Pancreas (tissue), 10 donors: ENCODE data around the gene ESD. TPM values are rescaled to one million over a fixed set of nuclear protein-coding genes. Genes with fewer than 3 reads are reported as not detected.

Source experiments
- ATAC-seq, 4 donors: fragments of 200-7000 bp; cut with Tn5 transposase; one replicate each; pipeline versions ENCODE4 v1.8.0 to v1.9.1; 2020; ENCODE audit warnings: mild to moderate bottlenecking in 4 of 4, moderate library complexity in 4 of 4
- DNase-seq, 6 donors: peaks; one replicate each; pipeline ENCODE4 v3.0.0-alpha.2; 2020
- FAIRE-seq: peaks from 2 replicates; lab custom pipeline; 2012; peaks lifted over from hg19 to GRCh38; lab: Jason Lieb, UNC
- H3K27ac ChIP-seq, 4 donors: fragments of 200-600 bp; sonication (generic); 1 replicate in 3 of 4; 2 replicates in 1 of 4; pipeline versions ENCODE4 v1.5.0 to v1.8.0; 2020
- H3K27me3 ChIP-seq, 4 donors: fragments of 200-600 bp; one replicate each; pipeline ENCODE4 v1.8.0; 2021
- H3K36me3 ChIP-seq, 3 donors: fragments of 200-600 bp; sonication (generic) in 1 of 3; one replicate each; pipeline versions ENCODE4 v1.5.0 to v1.8.0; 2020 to 2021
- H3K4me1 ChIP-seq, 3 donors: fragments of 200-600 bp; one replicate each; pipeline ENCODE4 v1.8.0; 2021
- H3K4me3 ChIP-seq, 4 donors: fragments of 200-600 bp; sonication (generic) in 2 of 4; one replicate each; pipeline versions ENCODE4 v1.5.0 to v1.8.0; 2020 to 2021
- H3K9me3 ChIP-seq, 4 donors: fragments of 200-600 bp; one replicate each; pipeline ENCODE4 v1.8.0; 2021
- CTCF ChIP-seq, 4 donors: fragments of 200-600 bp; sonication (generic) in 3 of 4; IDR thresholded peaks; one replicate each; pipeline versions ENCODE4 v1.5.0 to v1.8.0; 2021; ENCODE audit warnings: antibody characterized with exemption in 4 of 4
- WGBS, 2 donors: extraction: QIAGEN DNeasy Blood & Tissue Kit; methylation state at CpG; one replicate each; pipeline ENCODE4 v1.1.7; 2013; 5-methylcytosine and 5-hydroxymethylcytosine counted together
- intact Hi-C, 3 donors: fragments of 100-400 bp; cut with DNase I; formaldehyde crosslinking; loops; one replicate each; pipeline versions ENCODE4 v1.11.1 to v1.14.2; 2022
- polyA plus RNA-seq, 2 donors: library from polyadenylated mRNA; stranded (reverse); fragments of 200-250 nt; gene quantifications; one replicate each; pipeline ENCODE4 v1.2.3, GENCODE V29; 2013
- total RNA-seq, 6 donors: library from RNA; stranded (reverse); fragmentation: NEBNext Ultra II Directional in 4 of 6; extraction: Animal tissue kit (Norgen Biotek cat#: 25700) in 4 of 6; gene quantifications; one replicate each; pipeline versions ENCODE4 v1.2.1 to v1.2.4, GENCODE V29; 2021 to 2023
- donor health status: healthy with polysubstance abuse.
- donor health status: DM: no; HTN: no; CAD: no; lungs with moderate emphysema.
- donor health status: DM: no; HTN: no; CAD: no.
- donor health status: control.
- donor health status: control.
- donor health status: Bipolar disorder and iron deficiency.
- donor health status: DM: yes; HTN: yes; CAD: no.
- donor health status: DM: no; HTN: no; CAD: no.
- donor health status: DM: no; HTN: no; CAD: no.
- donor health status: DM: yes; HTN: yes; CAD: no.

ESD gene
- total and polyA plus RNA-seq, 8 donors: 19.2 to 58.9 (median 31.0) TPM

- DNase-seq (no peak), FAIRE-seq (no peak), ATAC-seq (no peak)
- no peaks in the 10 kb centered on the region for H3K27me3 ChIP-seq
- no peaks in the 10 kb centered on the region for H3K4me1 ChIP-seq
- H3K4me3 ChIP-seq: no peak overlapping the region
- no peaks in the 10 kb centered on the region for H3K9me3 ChIP-seq
- WGBS, 2 donors: 90 to 93% methylated on average over 4 of the region's 4 CpGs
- no peak for TF ChIP-seq CTCF (IDR thresholded peaks at IDR 0.05)
- H3K27ac ChIP-seq: no peak overlapping the region
- intact Hi-C loops: no loop called here
- no peaks in the 10 kb centered on the region for H3K36me3 ChIP-seq
Observed at GRCh38 chr13:46739447-46740098, 57.4 kb downstream of the ESD start.

DNA sequence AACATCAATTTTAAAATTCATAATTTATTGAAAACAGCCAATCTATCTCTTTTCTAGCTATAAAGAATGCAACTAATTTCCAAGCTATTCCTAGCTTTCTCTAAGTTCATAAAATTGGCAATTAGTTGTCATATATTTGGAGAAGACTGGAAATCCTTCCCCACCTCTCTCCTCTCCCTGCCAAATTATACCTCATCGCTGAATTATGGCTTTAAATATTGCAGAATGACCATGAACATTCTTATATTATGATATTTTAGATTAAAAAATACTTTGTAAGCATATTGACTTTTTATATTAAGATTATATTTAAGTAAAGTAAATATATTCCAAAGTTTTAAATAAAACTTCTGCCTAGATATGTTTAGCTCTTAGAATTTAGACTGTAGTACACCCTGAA is 58.2 kb downstream of the ESD start:
- no peak for TF ChIP-seq CTCF (IDR thresholded peaks at IDR 0.05)
- H3K27ac ChIP-seq: no peak overlapping the region
- no peaks in the 10 kb centered on the region for H3K9me3 ChIP-seq
- no peaks in the 10 kb centered on the region for H3K36me3 ChIP-seq
- no peak overlapping the region for H3K4me3 ChIP-seq
- no peak for ATAC-seq
- no peaks in the 10 kb centered on the region for H3K27me3 ChIP-seq
- no peak for FAIRE-seq
- H3K4me1 ChIP-seq: no peaks in the 10 kb centered on the region
- WGBS, 2 donors: 93 to 94% methylated on average over 1 of the region's 1 CpG
- DNase-seq: no peak
- intact Hi-C loops: no loop called here

- FAIRE-seq: no peak
- 87 to 94% methylated on average over 2 of the region's 2 CpGs for WGBS, 2 donors
Observed at GRCh38 chr13:46738055-46738454, 58.9 kb downstream of the ESD start.

DNA sequence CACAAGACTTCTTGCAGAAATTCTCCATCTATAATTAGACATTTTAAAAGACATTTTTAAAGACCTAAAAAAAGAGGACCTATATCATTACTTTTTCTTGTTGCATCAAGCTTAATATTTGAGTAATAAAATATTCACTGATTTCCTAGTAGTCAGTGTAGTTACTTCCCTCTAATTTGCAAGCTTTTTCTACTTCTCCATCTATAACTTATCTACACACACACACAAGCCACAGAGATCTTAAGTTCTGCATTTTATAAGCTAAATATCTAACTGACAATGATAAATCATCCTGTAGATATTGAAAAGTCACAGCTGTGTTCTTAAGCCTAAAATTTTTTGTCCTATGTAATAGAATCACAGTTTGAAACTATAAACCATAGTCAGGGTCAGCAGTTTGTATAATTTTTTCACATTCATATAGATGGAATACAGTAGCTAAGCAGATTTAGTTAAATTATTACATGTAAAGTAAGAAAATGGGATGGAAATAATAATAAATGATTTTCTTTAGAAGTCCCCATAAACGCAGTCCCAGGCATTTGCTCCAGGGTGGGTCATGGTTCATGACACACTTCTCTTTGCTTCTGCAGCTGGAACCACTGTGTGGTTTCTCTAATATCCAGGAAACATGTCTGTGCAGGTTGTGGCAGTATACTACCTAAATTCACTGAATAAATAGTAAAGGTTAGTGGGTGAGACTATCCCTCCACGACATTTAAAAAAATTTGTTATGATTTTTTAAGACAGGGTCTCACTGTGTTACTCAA is 60.2 kb downstream of the ESD start:
- Histone ChIP-seq H3K4me3 (no peak overlapping the region), H3K4me1 (no peaks in the 10 kb centered on the region), H3K27ac (no peak overlapping the region), H3K36me3 (peaks cover 0 to 10% (median 0%) of the 10 kb centered on the region in 3 donors), H3K27me3 (no peaks in the 10 kb centered on the region), H3K9me3 (no peaks in the 10 kb centered on the region)
- TF ChIP-seq CTCF (IDR thresholded peaks at IDR 0.05): no peak
- ATAC-seq (no peak), DNase-seq (no peak), FAIRE-seq (no peak)
- intact Hi-C loops: no loop called here
- WGBS, 2 donors: 86 to 93% methylated on average over 2 of the region's 2 CpGs

More at GRCh38 chr13:46738055-46738454, 58.9 kb downstream of the ESD start:
- Histone ChIP-seq H3K9me3 (no peaks in the 10 kb centered on the region), H3K36me3 (no peaks in the 10 kb centered on the region), H3K4me3 (no peak overlapping the region), H3K27ac (no peak overlapping the region), H3K4me1 (no peaks in the 10 kb centered on the region), H3K27me3 (no peaks in the 10 kb centered on the region)
- ATAC-seq (no peak), DNase-seq (no peak)
- intact Hi-C loops: no loop called here
- TF ChIP-seq CTCF (IDR thresholded peaks at IDR 0.05): no peak

GRCh38 chr13:46735425-46735824 is 61.5 kb downstream of the ESD start:
- no peak for FAIRE-seq
- H3K9me3 ChIP-seq: no peaks in the 10 kb centered on the region
- H3K27me3 ChIP-seq: no peaks in the 10 kb centered on the region
- H3K4me3 ChIP-seq: no peak overlapping the region
- H3K36me3 ChIP-seq: peaks cover 0 to 10% (median 0%) of the 10 kb centered on the region in 3 donors
- no peak for ATAC-seq
- H3K27ac ChIP-seq: no peak overlapping the region
- WGBS, 2 donors: 93 to 94% methylated on average over 3 of the region's 3 CpGs
- intact Hi-C loops: no loop called here
- DNase-seq: no peak
- TF ChIP-seq CTCF (IDR thresholded peaks at IDR 0.05): no peak
- H3K4me1 ChIP-seq: no peaks in the 10 kb centered on the region
